Measurements from ENCODE around the gene MFAP4. TPM values are rescaled to one million over a fixed set of nuclear protein-coding genes. Genes with fewer than 3 reads are reported as not detected.

MFAP4 gene
- polyA plus RNA-seq, 1 experiment: 122 TPM

- ChIA-PET CTCF (no interaction called here), POLR2A (no interaction called here)
- DNase-seq (ENCODE audit: low read depth, low spot score): no peak
- Histone ChIP-seq H3K4me3 (ENCODE audit: low read depth, low read length) (no peak overlapping the region), H3K27me3 (ENCODE audit: control insufficient read depth, insufficient read depth, low read length) (no peaks in the 10 kb centered on the region), H3K27ac (ENCODE audit: low read depth, low read length) (no peak overlapping the region), H3K9me3 (ENCODE audit: control insufficient read depth, insufficient read depth, low read length) (no peaks in the 10 kb centered on the region; the same call in 1 of the 2 replicates)
- no peak for TF ChIP-seq CTCF (IDR thresholded peaks at IDR 0.05; ENCODE audit: low read depth, low read length)
These were observed 21.3 kb upstream of the MFAP4 start for GRCh38 chr17:19408346-19408710.

- TF ChIP-seq CTCF (IDR thresholded peaks at IDR 0.05; ENCODE audit: low read depth, low read length): no peak
- Histone ChIP-seq H3K27me3 (ENCODE audit: control insufficient read depth, insufficient read depth, low read length) (no peaks in the 10 kb centered on the region), H3K9me3 (ENCODE audit: control insufficient read depth, insufficient read depth, low read length) (no peaks in the 10 kb centered on the region; the same call in 1 of the 2 replicates), H3K27ac (ENCODE audit: low read depth, low read length) (no peak overlapping the region), H3K4me3 (ENCODE audit: low read depth, low read length) (no peak overlapping the region)
- ChIA-PET POLR2A (no interaction called here), CTCF (no interaction called here)
- DNase-seq (ENCODE audit: low read depth, low spot score): no peak
These were observed 20.8 kb upstream of the MFAP4 start for GRCh38 chr17:19407601-19408345.

GRCh38 chr17:19405114-19405513 lies 18.1 kb upstream of the MFAP4 start:
- H3K4me3 ChIP-seq (ENCODE audit: low read depth, low read length): no peak overlapping the region
- TF ChIP-seq CTCF (IDR thresholded peaks at IDR 0.05; ENCODE audit: low read depth, low read length): no peak
- no peaks in the 10 kb centered on the region for H3K27me3 ChIP-seq (ENCODE audit: control insufficient read depth, insufficient read depth, low read length)
- no peak overlapping the region for H3K27ac ChIP-seq (ENCODE audit: low read depth, low read length)
- POLR2A ChIA-PET: interaction anchor here (0.8 kb wide), 1 partner anchor 9 kb away, joined by 3 read pairs; no protein-coding TSS in a partner anchor
- DNase-seq (ENCODE audit: low read depth, low spot score): no peak
- no peaks in the 10 kb centered on the region for H3K9me3 ChIP-seq (ENCODE audit: control insufficient read depth, insufficient read depth, low read length)
- CTCF ChIA-PET: interaction anchor here (1.5 kb wide), 1 partner anchor 41 kb away, joined by 3 read pairs; no protein-coding TSS in a partner anchor

GRCh38 chr17:19404264-19404663 lies 17.3 kb upstream of the MFAP4 start:
- Histone ChIP-seq H3K27ac (ENCODE audit: low read depth, low read length) (no peak overlapping the region), H3K4me3 (ENCODE audit: low read depth, low read length) (no peak overlapping the region), H3K9me3 (ENCODE audit: control insufficient read depth, insufficient read depth, low read length) (no peaks in the 10 kb centered on the region), H3K27me3 (ENCODE audit: control insufficient read depth, insufficient read depth, low read length) (no peaks in the 10 kb centered on the region)
- CTCF ChIA-PET: interaction anchor here (1.5 kb wide), 1 partner anchor 42 kb away, joined by 3 read pairs; no protein-coding TSS in a partner anchor
- no peak for DNase-seq (ENCODE audit: low read depth, low spot score)
- no peak for TF ChIP-seq CTCF (IDR thresholded peaks at IDR 0.05; ENCODE audit: low read depth, low read length)
- POLR2A ChIA-PET: no interaction called here

GRCh38 chr17:19403021-19403420 lies 16.0 kb upstream of the MFAP4 start:
- DNase-seq (ENCODE audit: low read depth, low spot score): no peak
- TF ChIP-seq CTCF (IDR thresholded peaks at IDR 0.05; ENCODE audit: low read depth, low read length): no peak
- ChIA-PET POLR2A (no interaction called here), CTCF (interaction anchor here (0.6 kb wide), 1 partner anchor 67 kb away, joined by 4 read pairs; no protein-coding TSS in a partner anchor)
- Histone ChIP-seq H3K27ac (ENCODE audit: low read depth, low read length) (no peak overlapping the region), H3K4me3 (ENCODE audit: low read depth, low read length) (no peak overlapping the region), H3K9me3 (ENCODE audit: control insufficient read depth, insufficient read depth, low read length) (no peaks in the 10 kb centered on the region), H3K27me3 (ENCODE audit: control insufficient read depth, insufficient read depth, low read length) (no peaks in the 10 kb centered on the region)

Data from AG04450 (cell line).